Neural cell (in vitro differentiated cells): ENCODE results near the gene SOHLH1. TPM values are rescaled to one million over a fixed set of nuclear protein-coding genes. Genes with fewer than 3 reads are reported as not detected.

ENCODE experiments used
- H2AFZ ChIP-seq: fragments of 200-600, 300-800 bp; sonication (generic), shearing (Covaris generic); 2 replicates; pipeline ENCODE4 v1.6.0; 2014; ENCODE audit warnings: low read depth, mild to moderate bottlenecking, antibody characterized with exemption, low read length, moderate library complexity
- H3F3A ChIP-seq: fragments of 200-600 bp; shearing (Covaris generic); 2 replicates; pipeline ENCODE4 v1.6.1; 2016; ENCODE audit warnings: mild to moderate bottlenecking, moderate library complexity, mixed read lengths, antibody characterized with exemption, low read length; ENCODE audit not compliant: insufficient read depth, poor library complexity, severe bottlenecking
- H3K27ac ChIP-seq: fragments of 200-600, 300-800 bp; sonication (generic), shearing (Covaris generic); 2 replicates; pipeline ENCODE4 v1.5.1; 2014; ENCODE audit warnings: mild to moderate bottlenecking, low read length, moderate library complexity
- H3K27me3 ChIP-seq: fragments of 300-800, 200-600 bp; sonication (generic), shearing (Covaris generic); 2 replicates; pipeline ENCODE4 v1.6.0; 2014; ENCODE audit warnings: mild to moderate bottlenecking, low read depth, low read length, moderate library complexity; ENCODE audit not compliant: insufficient read depth
- H3K36me3 ChIP-seq: fragments of 300-800, 200-600 bp; sonication (generic), shearing (Covaris generic); 2 replicates; pipeline ENCODE4 v1.5.1; 2014; ENCODE audit warnings: mild to moderate bottlenecking, antibody characterized with exemption, low read length, moderate library complexity; ENCODE audit not compliant: insufficient read depth
- H3K4me2 ChIP-seq: fragments of 300-800, 200-600 bp; sonication (generic), shearing (Covaris generic); 2 replicates; pipeline ENCODE4 v1.6.0; 2014; ENCODE audit warnings: mild to moderate bottlenecking, low read length
- H3K4me3 ChIP-seq: fragments of 300-800, 200-600 bp; sonication (generic), shearing (Covaris generic); 2 replicates; pipeline ENCODE4 v1.5.1; 2014; ENCODE audit warnings: mild to moderate bottlenecking, low read length, moderate library complexity
- H3K79me2 ChIP-seq: fragments of 200-600 bp; shearing (Covaris generic); replicated peaks from 2 replicates; pipeline ENCODE4 v1.6.0; 2014; ENCODE audit warnings: mild to moderate bottlenecking, low read length, moderate library complexity; ENCODE audit not compliant: insufficient read depth
- H3K9ac ChIP-seq: fragments of 300-800, 200-600 bp; sonication (generic), shearing (Covaris generic); 2 replicates; pipeline ENCODE4 v1.6.1; 2016; ENCODE audit warnings: mild to moderate bottlenecking, low read length, mixed read lengths
- H3K9me2 ChIP-seq: fragments of 200-600 bp; shearing (Covaris generic); 2 replicates; pipeline ENCODE4 v1.6.1; 2016; ENCODE audit warnings: mild to moderate bottlenecking, low read length, mixed read lengths; ENCODE audit not compliant: insufficient read depth
- H3K9me3 ChIP-seq: fragments of 200-600, 300-800 bp; sonication (generic), shearing (Covaris generic); 2 replicates; pipeline ENCODE4 v1.6.1; 2016; ENCODE audit warnings: mild to moderate bottlenecking, mixed run types, low read length, moderate library complexity, mixed read lengths
- H4K20me1 ChIP-seq: fragments of 200-600 bp; shearing (Covaris generic); 2 replicates; pipeline ENCODE4 v1.6.1; 2016; ENCODE audit warnings: mild to moderate bottlenecking, mixed run types; ENCODE audit not compliant: insufficient read depth
- CTCF ChIP-seq: fragments of 450-650 bp; IDR thresholded peaks from 2 replicates; pipeline ENCODE4 v1.5.1; 2014; ENCODE audit warnings: antibody characterized with exemption, mild to moderate bottlenecking, moderate library complexity; ENCODE audit not compliant: poor library complexity, severe bottlenecking
- EP300 ChIP-seq: fragments of 450-650 bp; conservative IDR thresholded peaks from 2 replicates; pipeline ENCODE4 v1.6.1; 2014; ENCODE audit warnings: antibody characterized with exemption, mild to moderate bottlenecking, moderate library complexity; ENCODE audit not compliant: poor library complexity, severe bottlenecking
- EZH2 ChIP-seq: fragments of 200-600, 300-800 bp; shearing (Covaris generic), sonication (generic); IDR thresholded peaks from 2 replicates; pipeline ENCODE4 v1.6.1; 2014; ENCODE audit warnings: antibody characterized with exemption, low read length, borderline replicate concordance, mild to moderate bottlenecking; ENCODE audit not compliant: insufficient read depth, poor library complexity, severe bottlenecking
- MXI1 ChIP-seq: fragments of 450-650 bp; conservative IDR thresholded peaks from 2 replicates; pipeline ENCODE4 v1.6.1; 2014; ENCODE audit warnings: antibody characterized with exemption, mild to moderate bottlenecking; ENCODE audit not compliant: poor library complexity, severe bottlenecking
- POLR2AphosphoS5 ChIP-seq: IDR thresholded peaks from 2 replicates; pipeline ENCODE4 v1.6.1; 2012
- RAD21 ChIP-seq: fragments of 450-650 bp; conservative IDR thresholded peaks from 2 replicates; pipeline ENCODE4 v1.6.1; 2014; ENCODE audit warnings: antibody characterized with exemption, mild to moderate bottlenecking, moderate library complexity
- REST ChIP-seq: IDR thresholded peaks from 2 replicates; pipeline ENCODE4 v1.6.1; 2012; ENCODE audit warnings: borderline replicate concordance
- SMC3 ChIP-seq: fragments of 450-650 bp; conservative IDR thresholded peaks from 2 replicates; pipeline ENCODE4 v1.6.1; 2014; ENCODE audit warnings: antibody characterized with exemption, mild to moderate bottlenecking, moderate library complexity; ENCODE audit not compliant: poor library complexity
- TAF1 ChIP-seq: IDR thresholded peaks from 2 replicates; pipeline ENCODE4 v1.6.1; 2012; ENCODE audit warnings: low read depth
- polyA plus RNA-seq: library from polyadenylated mRNA; depleted of rRNA; stranded (reverse); fragments of >200 nt; gene quantifications from 2 replicates; pipeline ENCODE4 v1.2.3, GENCODE V29; 2014

Gene SOHLH1
- polyA plus RNA-seq, 1 donor from 2014 or later = not detected

- no peak for TF ChIP-seq REST
- TF ChIP-seq TAF1 = no peak
- no peak for TF ChIP-seq SMC3
- TF ChIP-seq MXI1 = no peak
- no peak for TF ChIP-seq POLR2AphosphoS5
- no peaks in the 10 kb centered on the region for H3K27me3 ChIP-seq
- no peaks in the 10 kb centered on the region for H3F3A ChIP-seq
- no peak overlapping the region for H3K4me2 ChIP-seq
- H3K9me3 ChIP-seq = no peaks in the 10 kb centered on the region
- H4K20me1 ChIP-seq = no peaks in the 10 kb centered on the region
- no peak overlapping the region for H3K27ac ChIP-seq
- no peak overlapping the region for H3K9ac ChIP-seq
- H3K36me3 ChIP-seq = no peaks in the 10 kb centered on the region
- H3K9me2 ChIP-seq = no peaks in the 10 kb centered on the region
- H3K4me3 ChIP-seq = no peak overlapping the region
- H3K79me2 ChIP-seq = no peaks in the 10 kb centered on the region
- H2AFZ ChIP-seq = no peak overlapping the region
These were observed 25.0 kb upstream of the SOHLH1 start for GRCh38 chr9:135724186-135724787.

- Histone ChIP-seq H3K9me3 (no peaks in the 10 kb centered on the region), H3K27ac (no peak overlapping the region), H3F3A (no peaks in the 10 kb centered on the region), H3K4me3 (no peak overlapping the region), H3K27me3 (peaks cover 4% of the 10 kb centered on the region), H3K4me2 (no peak overlapping the region), H2AFZ (no peak overlapping the region), H3K9ac (no peak overlapping the region), H4K20me1 (no peaks in the 10 kb centered on the region), H3K36me3 (no peaks in the 10 kb centered on the region), H3K79me2 (no peaks in the 10 kb centered on the region), H3K9me2 (no peaks in the 10 kb centered on the region)
- TF ChIP-seq SMC3 = no peak
- TF ChIP-seq TAF1 = no peak
- no peak for TF ChIP-seq POLR2AphosphoS5
- no peak for TF ChIP-seq RAD21
- TF ChIP-seq EZH2 = no peak
- TF ChIP-seq REST = no peak
- no peak for TF ChIP-seq MXI1
- no peak for TF ChIP-seq CTCF
- no peak for TF ChIP-seq EP300
These were observed 23.1 kb upstream of the SOHLH1 start for GRCh38 chr9:135722365-135722764.
